Measurements from ENCODE around the gene TRIM46.
"Not testable (repeated sequence)": the region's sequence is repeated elsewhere in the genome, so short reads cannot be mapped to it uniquely, and the experiment has no call there.

The TRIM46 gene

GRCh38 chr1:155139895-155140629 is 33.6 kb upstream of the TRIM46 start, which contains the start of gene DPM3:
TSS of gene DPM3 (minus strand) at chr1:155140531. CDS start at chr1:155140240, 291 bp downstream.
- H3K27ac ChIP-seq (ENCODE audit: poor library complexity, severe bottlenecking), result peak within 1 kb of the TSS; percentile 86

GRCh38 chr1:155140630-155140953 is 33.1 kb upstream of the TRIM46 start:
- ATAC-seq (ENCODE audit: low read depth) (no peak), DNase-seq (ENCODE audit: low spot score) (no peak)
- no peaks in the 10 kb centered on the region for H3K9me3 ChIP-seq (ENCODE audit: severe bottlenecking)
- TF ChIP-seq CTCF (IDR thresholded peaks at IDR 0.05; ENCODE audit: poor library complexity, severe bottlenecking), result no peak
- H3K27ac ChIP-seq (ENCODE audit: poor library complexity, severe bottlenecking), result peak overlapping the region; percentile 86
- H3K4me3 ChIP-seq (ENCODE audit: severe bottlenecking), result peak overlapping the region; percentile 61
- peaks cover 11% of the 10 kb centered on the region for H3K36me3 ChIP-seq (ENCODE audit: low read depth)
- no peaks in the 10 kb centered on the region for H3K27me3 ChIP-seq (ENCODE audit: insufficient read depth, poor library complexity, severe bottlenecking)
- no peaks in the 10 kb centered on the region for H3K4me1 ChIP-seq (ENCODE audit: insufficient read depth, poor library complexity, severe bottlenecking)

More at GRCh38 chr1:155139895-155140629, 33.6 kb upstream of the TRIM46 start, which contains the start of gene DPM3:
- peak; percentile 77 for ATAC-seq (ENCODE audit: low read depth)
- DNase-seq (ENCODE audit: low spot score), result peak; percentile 91
- Histone ChIP-seq H3K36me3 (ENCODE audit: low read depth) (peaks cover 11% of the 10 kb centered on the region), H3K4me3 (ENCODE audit: severe bottlenecking) (peak within 1 kb of the TSS; percentile 61), H3K4me1 (ENCODE audit: insufficient read depth, poor library complexity, severe bottlenecking) (no peaks in the 10 kb centered on the region), H3K27me3 (ENCODE audit: insufficient read depth, poor library complexity, severe bottlenecking) (no peaks in the 10 kb centered on the region), H3K9me3 (ENCODE audit: severe bottlenecking) (no peaks in the 10 kb centered on the region)
- no peak for TF ChIP-seq CTCF (IDR thresholded peaks at IDR 0.05; ENCODE audit: poor library complexity, severe bottlenecking)

- Histone ChIP-seq H3K4me1 (ENCODE audit: insufficient read depth, poor library complexity, severe bottlenecking) (no peaks in the 10 kb centered on the region), H3K36me3 (ENCODE audit: low read depth) (peaks cover 11% of the 10 kb centered on the region), H3K9me3 (ENCODE audit: severe bottlenecking) (no peaks in the 10 kb centered on the region), H3K4me3 (ENCODE audit: severe bottlenecking) (no peak overlapping the region), H3K27ac (ENCODE audit: poor library complexity, severe bottlenecking) (no peak overlapping the region), H3K27me3 (ENCODE audit: insufficient read depth, poor library complexity, severe bottlenecking) (no peaks in the 10 kb centered on the region)
- ATAC-seq (ENCODE audit: low read depth) (no peak), DNase-seq (ENCODE audit: low spot score) (no peak)
- no peak for TF ChIP-seq CTCF (IDR thresholded peaks at IDR 0.05; ENCODE audit: poor library complexity, severe bottlenecking)
Observed at GRCh38 chr1:155141749-155142148, 31.9 kb upstream of the TRIM46 start.

GRCh38 chr1:155145491-155145890 is 28.2 kb upstream of the TRIM46 start:
- Histone ChIP-seq H3K9me3 (ENCODE audit: severe bottlenecking) (no peaks in the 10 kb centered on the region), H3K27me3 (ENCODE audit: insufficient read depth, poor library complexity, severe bottlenecking) (no peaks in the 10 kb centered on the region), H3K4me1 (ENCODE audit: insufficient read depth, poor library complexity, severe bottlenecking) (no peaks in the 10 kb centered on the region), H3K36me3 (ENCODE audit: low read depth) (no peaks in the 10 kb centered on the region), H3K4me3 (ENCODE audit: severe bottlenecking) (no peak overlapping the region), H3K27ac (ENCODE audit: poor library complexity, severe bottlenecking) (no peak overlapping the region)
- no peak for ATAC-seq (ENCODE audit: low read depth)
- no peak for TF ChIP-seq CTCF (IDR thresholded peaks at IDR 0.05; ENCODE audit: poor library complexity, severe bottlenecking)
- no peak for DNase-seq (ENCODE audit: low spot score)

- ATAC-seq (ENCODE audit: low read depth); H3K9me3 ChIP-seq (ENCODE audit: severe bottlenecking); DNase-seq (ENCODE audit: low spot score); H3K27ac ChIP-seq (ENCODE audit: poor library complexity, severe bottlenecking); H3K4me3 ChIP-seq (ENCODE audit: severe bottlenecking); H3K4me1 ChIP-seq (ENCODE audit: insufficient read depth, poor library complexity, severe bottlenecking); H3K27me3 ChIP-seq (ENCODE audit: insufficient read depth, poor library complexity, severe bottlenecking); H3K36me3 ChIP-seq (ENCODE audit: low read depth): not testable (repeated sequence)
Observed at GRCh38 chr1:155155996-155156643, 17.5 kb upstream of the TRIM46 start.
